OCI-LY7 (cell line): ENCODE results near the gene CBFB.

ENCODE experiments used
- EZH2phosphoT487 ChIP-seq: fragments of 200-600 bp; sonication (generic); IDR thresholded peaks from 2 replicates; pipeline ENCODE4 v1.6.1; 2018; ENCODE audit warnings: low read depth, borderline replicate concordance, mild to moderate bottlenecking, mixed run types, antibody characterized with exemption, low read length, moderate library complexity, mixed read lengths
- TF ChIP-seq, protein P1 (sequence below): fragments of 200-600 bp; sonication (generic); conservative IDR thresholded peaks from 2 replicates; pipeline ENCODE4 v1.5.1; 2014; ENCODE audit warnings: mild to moderate bottlenecking, antibody characterized with exemption, low read length, moderate library complexity, mixed read lengths

DNA sequence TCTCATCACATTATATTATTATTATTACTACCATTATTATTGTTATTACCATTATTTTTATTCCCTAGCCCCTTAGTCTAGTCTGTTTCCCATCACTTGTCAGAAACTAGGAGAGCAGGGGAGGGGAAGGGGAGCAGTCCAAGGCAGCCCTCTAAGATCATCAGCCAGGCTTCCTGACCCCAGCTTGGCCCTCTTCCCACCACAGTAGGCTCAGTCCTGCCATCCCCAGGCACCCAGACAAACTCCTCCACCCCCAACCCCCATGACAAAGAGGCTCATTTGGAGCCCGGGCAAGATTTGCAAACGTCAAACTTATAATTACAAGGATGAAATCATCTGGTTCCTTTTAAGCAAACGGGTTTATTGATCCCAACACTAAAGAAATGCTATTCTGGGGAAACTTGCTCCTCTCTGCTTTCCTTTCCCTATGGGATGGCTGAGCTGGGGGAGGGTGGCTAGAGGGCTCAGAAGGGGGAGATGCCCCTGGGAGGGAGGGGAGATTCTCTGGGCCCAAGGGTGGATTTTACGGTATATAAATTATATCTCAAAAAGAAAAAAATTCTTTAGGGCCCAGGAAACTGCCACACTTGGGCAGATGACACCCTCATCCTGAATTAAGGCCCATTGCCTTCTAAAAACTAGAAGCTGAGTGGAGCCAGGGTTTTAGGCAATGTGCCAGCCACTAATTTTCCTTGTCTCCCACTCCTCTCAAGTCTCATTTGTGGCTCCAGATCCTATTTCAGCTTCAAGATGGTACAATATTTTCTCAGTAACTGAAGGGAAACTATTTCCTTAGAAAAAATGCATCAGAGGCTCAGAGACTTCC lies 4.4 kb upstream of the CBFB start:
- TF ChIP-seq, protein P1, sequence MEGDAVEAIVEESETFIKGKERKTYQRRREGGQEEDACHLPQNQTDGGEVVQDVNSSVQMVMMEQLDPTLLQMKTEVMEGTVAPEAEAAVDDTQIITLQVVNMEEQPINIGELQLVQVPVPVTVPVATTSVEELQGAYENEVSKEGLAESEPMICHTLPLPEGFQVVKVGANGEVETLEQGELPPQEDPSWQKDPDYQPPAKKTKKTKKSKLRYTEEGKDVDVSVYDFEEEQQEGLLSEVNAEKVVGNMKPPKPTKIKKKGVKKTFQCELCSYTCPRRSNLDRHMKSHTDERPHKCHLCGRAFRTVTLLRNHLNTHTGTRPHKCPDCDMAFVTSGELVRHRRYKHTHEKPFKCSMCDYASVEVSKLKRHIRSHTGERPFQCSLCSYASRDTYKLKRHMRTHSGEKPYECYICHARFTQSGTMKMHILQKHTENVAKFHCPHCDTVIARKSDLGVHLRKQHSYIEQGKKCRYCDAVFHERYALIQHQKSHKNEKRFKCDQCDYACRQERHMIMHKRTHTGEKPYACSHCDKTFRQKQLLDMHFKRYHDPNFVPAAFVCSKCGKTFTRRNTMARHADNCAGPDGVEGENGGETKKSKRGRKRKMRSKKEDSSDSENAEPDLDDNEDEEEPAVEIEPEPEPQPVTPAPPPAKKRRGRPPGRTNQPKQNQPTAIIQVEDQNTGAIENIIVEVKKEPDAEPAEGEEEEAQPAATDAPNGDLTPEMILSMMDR = no peak
- TF ChIP-seq EZH2phosphoT487 = no peak
